Measurements from ENCODE around the gene ZNRF2.

Gene ZNRF2

GRCh38 chr7:30308389-30308788, 24.0 kb downstream of the ZNRF2 start:
- H3K27ac ChIP-seq: no peak overlapping the region
- TF ChIP-seq ZFX (IDR thresholded peaks at IDR 0.05; ENCODE audit: borderline replicate concordance): no peak
- no peak for TF ChIP-seq CTCF (IDR thresholded peaks at IDR 0.05)

GRCh38 chr7:30309302-30309701, 24.9 kb downstream of the ZNRF2 start:
- no peak for TF ChIP-seq CTCF (IDR thresholded peaks at IDR 0.05)
- no peak for TF ChIP-seq ZFX (IDR thresholded peaks at IDR 0.05; ENCODE audit: borderline replicate concordance)
- H3K27ac ChIP-seq: no peak overlapping the region

- no peak for TF ChIP-seq CTCF (IDR thresholded peaks at IDR 0.05)
- no peak for TF ChIP-seq ZFX (IDR thresholded peaks at IDR 0.05; ENCODE audit: borderline replicate concordance)
- no peak overlapping the region for H3K27ac ChIP-seq
These were observed 25.5 kb downstream of the ZNRF2 start for GRCh38 chr7:30309842-30310435.

- TF ChIP-seq ZFX (IDR thresholded peaks at IDR 0.05; ENCODE audit: borderline replicate concordance) (no peak), CTCF (IDR thresholded peaks at IDR 0.05) (no peak)
- H3K27ac ChIP-seq: no peak overlapping the region
These were observed 26.4 kb downstream of the ZNRF2 start for GRCh38 chr7:30310674-30311362.

GRCh38 chr7:30312178-30312577, 27.8 kb downstream of the ZNRF2 start:
- no peak overlapping the region for H3K27ac ChIP-seq
- no peak for TF ChIP-seq CTCF (IDR thresholded peaks at IDR 0.05)
- TF ChIP-seq ZFX (IDR thresholded peaks at IDR 0.05; ENCODE audit: borderline replicate concordance): no peak

GRCh38 chr7:30313348-30313747, 29.0 kb downstream of the ZNRF2 start:
- TF ChIP-seq CTCF (IDR thresholded peaks at IDR 0.05) (no peak), ZFX (IDR thresholded peaks at IDR 0.05; ENCODE audit: borderline replicate concordance) (no peak)

GRCh38 chr7:30313793-30314192, 29.4 kb downstream of the ZNRF2 start:
- no peak for TF ChIP-seq CTCF (IDR thresholded peaks at IDR 0.05)
- no peak for TF ChIP-seq ZFX (IDR thresholded peaks at IDR 0.05; ENCODE audit: borderline replicate concordance)
- no peak overlapping the region for H3K27ac ChIP-seq

More at GRCh38 chr7:30313348-30313747, 29.0 kb downstream of the ZNRF2 start:
- H3K27ac ChIP-seq: no peak overlapping the region
